K562 treated with DMSO at 1 percent for 24 hours (cell line): ENCODE results near the gene WLS. TPM values are rescaled to one million over a fixed set of nuclear protein-coding genes. Genes with fewer than 3 reads are reported as not detected.

Source experiments
- total RNA-seq: library from RNA; unstranded; fragments of 300-600 nt; gene quantifications from 2 replicates; pipeline ENCODE4 v1.2.3, GENCODE V29; 2022; ENCODE audit warnings: low read depth; ENCODE audit not compliant: insufficient read depth

WLS gene
- total RNA-seq, result not detected in 2 replicates

GRCh38 chr1:68232289-68233148 lies at the start of gene WLS:
WLS (minus strand) TSS chr1:68232523; CDS start chr1:68232299, 224 bp downstream.

Other genes with a start within 250 kb of the WLS start
- gene DIRAS3, start 181.9 kb downstream of the WLS start, total RNA-seq, result 15.5 and 18.7 TPM in 2 replicates
- gene RPE65, start 217.4 kb upstream of the WLS start, total RNA-seq, result not detected in 2 replicates